Adipocyte (in vitro differentiated cells): ENCODE results near the gene SLC45A2.
"Not testable (repeated sequence)": the region's sequence is repeated elsewhere in the genome, so short reads cannot be mapped to it uniquely, and the experiment has no call there.

Experiments used
- DNase-seq: peaks from one replicate; pipeline ENCODE4 v3.0.0-alpha.2; 2015; ENCODE audit warnings: low read depth
- H3K27me3 ChIP-seq: replicated peaks from 2 replicates; pipeline ENCODE4 v1.7.0; 2013; ENCODE audit warnings: mild to moderate bottlenecking, low read length, moderate library complexity; ENCODE audit not compliant: control insufficient read depth, insufficient read depth
- H3K36me3 ChIP-seq: 2 replicates; pipeline ENCODE4 v1.7.0; 2013; ENCODE audit warnings: low read length, mild to moderate bottlenecking, moderate library complexity; ENCODE audit not compliant: control insufficient read depth, insufficient read depth, severe bottlenecking
- H3K4me1 ChIP-seq: 2 replicates; pipeline ENCODE4 v1.7.0; 2013; ENCODE audit warnings: mild to moderate bottlenecking, low read length, moderate library complexity; ENCODE audit not compliant: control insufficient read depth, insufficient read depth
- H3K4me3 ChIP-seq: 2 replicates; pipeline ENCODE4 v1.7.0; 2013; ENCODE audit warnings: mild to moderate bottlenecking, low read length, moderate library complexity
- H3K9ac ChIP-seq: 2 replicates; pipeline ENCODE4 v1.7.0; 2013; ENCODE audit warnings: mild to moderate bottlenecking, low read length, moderate library complexity
- H3K9me3 ChIP-seq: 2 replicates; pipeline ENCODE4 v1.7.0; 2013; ENCODE audit warnings: mild to moderate bottlenecking, low read length, moderate library complexity; ENCODE audit not compliant: control insufficient read depth

The SLC45A2 gene

GRCh38 chr5:33984671-33985124, at the start of gene SLC45A2:
Gene SLC45A2, minus strand, starts transcription at chr5:33984693. Its CDS starts 110 bp downstream, at chr5:33984583.
- Histone ChIP-seq H3K9ac (no peak within 1 kb of the TSS), H3K36me3 (peaks cover 21% of the 10 kb centered on the region), H3K4me3 (no peak within 1 kb of the TSS), H3K27me3 (no peaks in the 10 kb centered on the region), H3K4me1 (peaks cover 3% of the 10 kb centered on the region), H3K9me3 (no peaks in the 10 kb centered on the region)
- DNase-seq = no peak

GRCh38 chr5:34031966-34032365, 47.5 kb upstream of the SLC45A2 start:
- H3K9me3 ChIP-seq = no peaks in the 10 kb centered on the region
- no peaks in the 10 kb centered on the region for H3K36me3 ChIP-seq
- peaks cover 24% of the 10 kb centered on the region for H3K4me1 ChIP-seq
- H3K4me3 ChIP-seq = no peak overlapping the region
- no peak for DNase-seq
- no peak overlapping the region for H3K9ac ChIP-seq
- H3K27me3 ChIP-seq = no peaks in the 10 kb centered on the region

- Histone ChIP-seq H3K9me3 (no peaks in the 10 kb centered on the region), H3K9ac (no peak overlapping the region), H3K4me3 (no peak overlapping the region), H3K36me3 (no peaks in the 10 kb centered on the region), H3K27me3 (no peaks in the 10 kb centered on the region), H3K4me1 (peaks cover 24% of the 10 kb centered on the region)
- DNase-seq = no peak
These were observed 46.6 kb upstream of the SLC45A2 start for GRCh38 chr5:34031117-34031516.

GRCh38 chr5:34030585-34030984, 46.1 kb upstream of the SLC45A2 start:
- not testable (repeated sequence) for H3K9me3 ChIP-seq, H3K4me3 ChIP-seq, H3K27me3 ChIP-seq, DNase-seq, H3K36me3 ChIP-seq, H3K9ac ChIP-seq
- H3K4me1 ChIP-seq = peaks cover 24% of the 10 kb centered on the region

- Histone ChIP-seq H3K4me1 (peaks cover 23% of the 10 kb centered on the region), H3K9me3 (no peaks in the 10 kb centered on the region), H3K9ac (no peak overlapping the region), H3K4me3 (no peak overlapping the region), H3K27me3 (no peaks in the 10 kb centered on the region), H3K36me3 (no peaks in the 10 kb centered on the region)
- no peak for DNase-seq
These were observed 45.6 kb upstream of the SLC45A2 start for GRCh38 chr5:34030048-34030447.

GRCh38 chr5:34028349-34028748, 43.9 kb upstream of the SLC45A2 start:
- no peaks in the 10 kb centered on the region for H3K36me3 ChIP-seq
- no peak overlapping the region for H3K4me3 ChIP-seq
- no peaks in the 10 kb centered on the region for H3K27me3 ChIP-seq
- H3K9ac ChIP-seq = no peak overlapping the region
- H3K4me1 ChIP-seq = peaks cover 11% of the 10 kb centered on the region
- no peaks in the 10 kb centered on the region for H3K9me3 ChIP-seq
- DNase-seq = no peak

- Histone ChIP-seq H3K4me1 (peaks cover 23% of the 10 kb centered on the region), H3K4me3 (no peak overlapping the region), H3K9ac (no peak overlapping the region), H3K36me3 (no peaks in the 10 kb centered on the region), H3K27me3 (no peaks in the 10 kb centered on the region), H3K9me3 (no peaks in the 10 kb centered on the region)
- no peak for DNase-seq
These were observed 41.7 kb upstream of the SLC45A2 start for GRCh38 chr5:34026089-34026761.

GRCh38 chr5:34022121-34022705, 37.7 kb upstream of the SLC45A2 start:
- no peak overlapping the region for H3K9ac ChIP-seq
- no peaks in the 10 kb centered on the region for H3K9me3 ChIP-seq
- H3K27me3 ChIP-seq = no peaks in the 10 kb centered on the region
- H3K36me3 ChIP-seq = no peaks in the 10 kb centered on the region
- no peak overlapping the region for H3K4me3 ChIP-seq
- peaks cover 13% of the 10 kb centered on the region for H3K4me1 ChIP-seq
- DNase-seq = no peak

GRCh38 chr5:34021334-34021733, 36.8 kb upstream of the SLC45A2 start:
- no peaks in the 10 kb centered on the region for H3K36me3 ChIP-seq
- no peak overlapping the region for H3K4me3 ChIP-seq
- H3K9ac ChIP-seq = no peak overlapping the region
- no peaks in the 10 kb centered on the region for H3K27me3 ChIP-seq
- no peaks in the 10 kb centered on the region for H3K9me3 ChIP-seq
- no peak for DNase-seq
- H3K4me1 ChIP-seq = peaks cover 13% of the 10 kb centered on the region

- no peaks in the 10 kb centered on the region for H3K27me3 ChIP-seq
- H3K9ac ChIP-seq = no peak overlapping the region
- DNase-seq = no peak
- no peaks in the 10 kb centered on the region for H3K36me3 ChIP-seq
- no peaks in the 10 kb centered on the region for H3K9me3 ChIP-seq
- H3K4me3 ChIP-seq = no peak overlapping the region
- H3K4me1 ChIP-seq = peaks cover 13% of the 10 kb centered on the region
These were observed 36.2 kb upstream of the SLC45A2 start for GRCh38 chr5:34020726-34021125.

GRCh38 chr5:34017254-34017653, 32.8 kb upstream of the SLC45A2 start:
- H3K4me3 ChIP-seq = no peak overlapping the region
- no peaks in the 10 kb centered on the region for H3K27me3 ChIP-seq
- no peaks in the 10 kb centered on the region for H3K36me3 ChIP-seq
- no peak for DNase-seq
- peaks cover 19% of the 10 kb centered on the region for H3K4me1 ChIP-seq
- no peaks in the 10 kb centered on the region for H3K9me3 ChIP-seq
- H3K9ac ChIP-seq = no peak overlapping the region
